Endothelial cell of umbilical vein (primary cell): ENCODE measurements around the gene UBE2Q1. TPM values are rescaled to one million over a fixed set of nuclear protein-coding genes. Genes with fewer than 3 reads are reported as not detected.

Experiments used
- BruUV-seq: library from RNA; stranded (reverse); fragments of 400-500 nt; replicated peaks from 2 replicates; lab custom pipeline; 2021; lab: Mats Ljungman, UMichigan
- CTCF ChIA-PET: fragments of 300-600, 350-600 bp; sonication (Branson Sonifier 250); formaldehyde crosslinking; loops from one replicate; lab custom pipeline; 2021; ENCODE audit warnings: antibody characterized with exemption, inconsistent platforms; lab: Charles Lee
- POLR2A ChIA-PET: fragments of 300-600, 350-600 bp; sonication (Branson Sonifier 250); formaldehyde crosslinking; loops from one replicate; lab custom pipeline; 2021; ENCODE audit warnings: antibody characterized with exemption, inconsistent platforms; lab: Charles Lee
- DNase-seq: peaks from one replicate; pipeline ENCODE4 v3.0.0-alpha.2; 2011; ENCODE audit warnings: low read depth, low spot score
- FAIRE-seq: peaks from 2 replicates; lab custom pipeline; 2011; peaks lifted over from hg19 to GRCh38; lab: Jason Lieb, UNC
- H2AFZ ChIP-seq: 2 replicates; pipeline ENCODE4 v1.6.0; 2012; ENCODE audit warnings: low read depth, low read length, control low read depth, inconsistent platforms
- H3K27ac ChIP-seq: 2 replicates; pipeline ENCODE4 v1.5.1; 2011; ENCODE audit warnings: low read depth, mild to moderate bottlenecking, control low read depth, low read length, moderate library complexity; ENCODE audit not compliant: insufficient read depth
- H3K27me3 ChIP-seq, 2 experiments: 2 replicates each; pipeline versions ENCODE4 v1.6.0 to v1.6.1; 2011; ENCODE audit warnings: low read length in 2 of 2, mixed read lengths in 1 of 2; ENCODE audit not compliant: control insufficient read depth in 2 of 2, insufficient read depth in 2 of 2
- H3K36me3 ChIP-seq, 2 experiments: 2 replicates in 1 of 2; 3 replicates in 1 of 2; pipeline ENCODE4 v1.5.1; 2011; ENCODE audit warnings: low read length in 2 of 2, mild to moderate bottlenecking in 1 of 2, moderate library complexity in 1 of 2; ENCODE audit not compliant: control insufficient read depth in 2 of 2, insufficient read depth in 2 of 2; ENCODE audit errors: extremely low read depth in 1 of 2
- H3K4me1 ChIP-seq: 3 replicates; pipeline ENCODE4 v1.5.1; 2011; ENCODE audit warnings: mild to moderate bottlenecking, low read length; ENCODE audit not compliant: control insufficient read depth, insufficient read depth; ENCODE audit errors: extremely low read depth
- H3K4me2 ChIP-seq: 2 replicates; pipeline ENCODE4 v1.6.1; 2011; ENCODE audit warnings: low read length, control low read depth, mixed read lengths; ENCODE audit not compliant: insufficient read depth
- H3K4me3 ChIP-seq, 3 experiments: fragments of 200-600 bp in 1 of 3; sonication (generic), shearing (Covaris generic) in 1 of 3; replicated peaks in 1 of 3; 2 replicates each; pipeline ENCODE4 v1.5.1; 2011 to 2016; ENCODE audit warnings: control low read depth in 3 of 3, low read length in 3 of 3, mild to moderate bottlenecking in 2 of 3, inconsistent platforms in 1 of 3, low read depth in 1 of 3, moderate library complexity in 1 of 3; ENCODE audit not compliant: insufficient read depth in 1 of 3
- H3K79me2 ChIP-seq: 2 replicates; pipeline ENCODE4 v1.6.0; 2012; ENCODE audit warnings: low read length, inconsistent platforms; ENCODE audit not compliant: control insufficient read depth, insufficient read depth
- H3K9ac ChIP-seq: replicated peaks from 2 replicates; pipeline ENCODE3; 2011; ENCODE audit warnings: low read length, control low read depth; ENCODE audit not compliant: insufficient read depth; ENCODE audit errors: extremely low read depth
- H3K9me1 ChIP-seq: replicated peaks from 3 replicates; pipeline ENCODE4 v1.6.0; 2011; ENCODE audit warnings: mild to moderate bottlenecking, low read length; ENCODE audit not compliant: control insufficient read depth, insufficient read depth; ENCODE audit errors: extremely low read depth
- H3K9me3 ChIP-seq: replicated peaks from 2 replicates; pipeline ENCODE4 v1.5.1; 2012; ENCODE audit warnings: low read length, inconsistent platforms; ENCODE audit not compliant: control insufficient read depth, insufficient read depth
- H4K20me1 ChIP-seq: replicated peaks from 2 replicates; pipeline ENCODE3; 2011; ENCODE audit warnings: mild to moderate bottlenecking, low read length; ENCODE audit not compliant: control insufficient read depth, insufficient read depth; ENCODE audit errors: extremely low read depth
- EZH2 ChIP-seq: IDR thresholded peaks from 2 replicates; pipeline ENCODE4 v1.6.1; 2012; ENCODE audit warnings: borderline replicate concordance, low read depth, mild to moderate bottlenecking, moderate library complexity, low read length, inconsistent platforms; ENCODE audit not compliant: severe bottlenecking
- FOS ChIP-seq: IDR thresholded peaks from 2 replicates; pipeline ENCODE4 v1.6.1; 2011; ENCODE audit warnings: mild to moderate bottlenecking, low read length, moderate library complexity, borderline replicate concordance; ENCODE audit not compliant: insufficient read depth
- GATA2 ChIP-seq: IDR thresholded peaks from 2 replicates; pipeline ENCODE4 v1.7.0; 2011; ENCODE audit warnings: low read depth, mild to moderate bottlenecking, moderate library complexity, mixed read lengths, low read length; ENCODE audit not compliant: insufficient read length, insufficient read depth
- JUN ChIP-seq: IDR thresholded peaks from 2 replicates; pipeline ENCODE4 v1.6.1; 2011; ENCODE audit warnings: borderline replicate concordance, low read depth; ENCODE audit not compliant: insufficient read length, insufficient read depth
- MYC ChIP-seq: IDR thresholded peaks from one replicate; pipeline ENCODE4 v1.6.1; 2011; ENCODE audit warnings: mild to moderate bottlenecking, low read depth, low read length
- POLR2A ChIP-seq: IDR thresholded peaks from 2 replicates; pipeline ENCODE4 v1.6.1; 2012; ENCODE audit warnings: low read depth, mild to moderate bottlenecking, control low read depth, low read length
- POLR2AphosphoS5 ChIP-seq: IDR thresholded peaks from 2 replicates; pipeline ENCODE4 v1.6.1; 2012; ENCODE audit warnings: low read depth, mild to moderate bottlenecking, control low read depth, low read length, moderate library complexity; ENCODE audit not compliant: insufficient read depth
- dilution Hi-C: fragments of 300-500 bp; cut with MboI; formaldehyde crosslinking; loops from one replicate; pipeline ENCODE4 v1.15.0; 2019; ENCODE audit warnings: low sequenced_read_pairs; ENCODE audit not compliant: extremely low pct_ligation_motif_present
- intact Hi-C: fragments of 100-400 bp; cut with micrococcal nuclease; formaldehyde crosslinking; loops from one replicate; pipeline ENCODE4 v1.10.0; 2022
- polyA plus RNA-seq, 4 experiments: library from polyadenylated mRNA; depleted of rRNA in 3 of 4; stranded (reverse) in 3 of 4; unstranded in 1 of 4; fragments of >200 nt; gene quantifications; 2 replicates each; pipeline versions ENCODE4 v1.2.1 to v1.2.3, GENCODE V29; 2011 to 2012; ENCODE audit warnings: missing spikeins in 1 of 4
- total RNA-seq: library from RNA; stranded (reverse); gene quantifications from 2 replicates; pipeline ENCODE4 v1.2.3, GENCODE V29; 2021
- TF ChIP-seq, protein P1 (sequence below): IDR thresholded peaks from 2 replicates; pipeline ENCODE4 v1.6.1; 2011; ENCODE audit not compliant: insufficient read depth, insufficient read length
- TF ChIP-seq, protein P2 (sequence below), 2 donors: IDR thresholded peaks; 1 replicate in 1 of 2; 2 replicates in 1 of 2; pipeline ENCODE4 v1.5.1; 2011; ENCODE audit warnings: low read length in 2 of 2, mild to moderate bottlenecking in 2 of 2, moderate library complexity in 2 of 2, control low read depth in 1 of 2, inconsistent platforms in 1 of 2, low read depth in 1 of 2; ENCODE audit not compliant: insufficient read depth in 1 of 2; ENCODE audit errors: extremely low read depth in 1 of 2

UBE2Q1 gene
- total and polyA plus RNA-seq, 2 donors (not counting 3 experiments of a cell fraction or from before 2014, with no cell fraction given), result 16.5 to 85.4 TPM

DNA sequence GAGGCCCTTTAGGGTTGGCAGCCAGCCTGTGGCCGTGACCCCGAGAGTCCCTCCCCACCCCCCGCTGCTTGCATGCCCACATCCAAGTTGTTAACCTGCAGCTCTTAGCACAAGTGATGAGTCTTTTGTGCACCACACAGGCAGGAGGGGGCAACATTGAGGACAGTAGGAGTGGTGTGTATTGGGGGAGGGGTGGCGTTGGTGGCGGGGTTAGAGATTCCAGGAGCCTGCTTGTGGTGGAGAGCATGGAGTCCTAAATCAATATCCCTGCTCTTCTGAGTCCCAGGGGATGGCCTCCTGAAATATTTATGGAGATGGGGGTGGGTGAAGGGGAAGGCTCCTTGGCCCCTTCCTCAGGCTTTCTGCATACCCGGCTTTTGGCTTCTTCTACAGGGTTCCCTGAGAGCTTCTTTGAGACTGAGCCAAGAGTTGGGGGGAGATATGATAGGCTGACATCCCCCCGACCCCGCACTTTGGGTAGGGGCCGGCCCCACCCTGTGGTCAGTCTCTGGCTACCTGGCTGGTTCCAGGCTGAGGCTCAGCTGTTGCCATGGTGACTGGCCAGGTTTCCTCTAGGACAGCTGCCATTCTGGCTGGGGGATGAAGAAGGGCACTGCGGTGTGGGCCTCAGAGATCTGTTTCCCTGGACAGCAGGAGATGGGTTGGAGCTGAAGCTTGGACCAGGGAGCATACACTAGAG is 14.2 kb upstream of the UBE2Q1 start:
- Histone ChIP-seq H3K79me2 (no peaks in the 10 kb centered on the region), H3K36me3 (no peaks in the 10 kb centered on the region), H3K4me1 (no peaks in the 10 kb centered on the region), H3K27me3 (peaks cover 3% of the 10 kb centered on the region in 2 experiments), H3K9ac (no peak overlapping the region), H3K4me3 (no peak overlapping the region), H2AFZ (no peak overlapping the region), H3K9me1 (no peaks in the 10 kb centered on the region), H4K20me1 (no peaks in the 10 kb centered on the region), H3K4me2 (no peak overlapping the region), H3K9me3 (no peaks in the 10 kb centered on the region), H3K27ac (no peak overlapping the region)
- TF ChIP-seq POLR2A (no peak), EZH2 (no peak), FOS (no peak), JUN (no peak), POLR2AphosphoS5 (no peak), MYC (no peak), GATA2 (no peak)
- TF ChIP-seq, protein P1, sequence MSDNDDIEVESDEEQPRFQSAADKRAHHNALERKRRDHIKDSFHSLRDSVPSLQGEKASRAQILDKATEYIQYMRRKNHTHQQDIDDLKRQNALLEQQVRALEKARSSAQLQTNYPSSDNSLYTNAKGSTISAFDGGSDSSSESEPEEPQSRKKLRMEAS, result no peak
- TF ChIP-seq, protein P2, sequence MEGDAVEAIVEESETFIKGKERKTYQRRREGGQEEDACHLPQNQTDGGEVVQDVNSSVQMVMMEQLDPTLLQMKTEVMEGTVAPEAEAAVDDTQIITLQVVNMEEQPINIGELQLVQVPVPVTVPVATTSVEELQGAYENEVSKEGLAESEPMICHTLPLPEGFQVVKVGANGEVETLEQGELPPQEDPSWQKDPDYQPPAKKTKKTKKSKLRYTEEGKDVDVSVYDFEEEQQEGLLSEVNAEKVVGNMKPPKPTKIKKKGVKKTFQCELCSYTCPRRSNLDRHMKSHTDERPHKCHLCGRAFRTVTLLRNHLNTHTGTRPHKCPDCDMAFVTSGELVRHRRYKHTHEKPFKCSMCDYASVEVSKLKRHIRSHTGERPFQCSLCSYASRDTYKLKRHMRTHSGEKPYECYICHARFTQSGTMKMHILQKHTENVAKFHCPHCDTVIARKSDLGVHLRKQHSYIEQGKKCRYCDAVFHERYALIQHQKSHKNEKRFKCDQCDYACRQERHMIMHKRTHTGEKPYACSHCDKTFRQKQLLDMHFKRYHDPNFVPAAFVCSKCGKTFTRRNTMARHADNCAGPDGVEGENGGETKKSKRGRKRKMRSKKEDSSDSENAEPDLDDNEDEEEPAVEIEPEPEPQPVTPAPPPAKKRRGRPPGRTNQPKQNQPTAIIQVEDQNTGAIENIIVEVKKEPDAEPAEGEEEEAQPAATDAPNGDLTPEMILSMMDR (IDR thresholded peaks at IDR 0.05; ENCODE audit: extremely low read depth in 1 of 2, insufficient read depth in 1 of 2, low read depth in 1 of 2, low read length in 2 of 2), result no peak
- intact Hi-C loops (no loop called here), dilution Hi-C loops (no loop called here)
- no TSS peak for BruUV-seq
- DNase-seq (no peak), FAIRE-seq (no peak)
- ChIA-PET CTCF (interaction anchor here (0.7 to 1.0 kb wide), 2 partner anchors 13 to 93 kb away, joined by 4 to 5 read pairs; no protein-coding TSS in a partner anchor), POLR2A (no interaction called here)
